Bronchial epithelial cell (primary cell): Measurements from ENCODE around the gene LRP4. TPM values are rescaled to one million over a fixed set of nuclear protein-coding genes. Genes with fewer than 3 reads are reported as not detected.

Source experiments
- DNase-seq: peaks from one replicate; pipeline ENCODE4 v3.0.0-alpha.2; 2010; ENCODE audit warnings: low read depth
- FAIRE-seq: peaks from 2 replicates; lab custom pipeline; 2011; peaks lifted over from hg19 to GRCh38; lab: Jason Lieb, UNC
- H3K27me3 ChIP-seq: 2 replicates; pipeline ENCODE4 v1.5.1; 2011; ENCODE audit warnings: low read length; ENCODE audit not compliant: control insufficient read depth, insufficient read depth
- H3K36me3 ChIP-seq: 2 replicates; pipeline ENCODE4 v1.5.1; 2011; ENCODE audit warnings: low read length; ENCODE audit not compliant: control insufficient read depth, insufficient read depth
- H3K4me3 ChIP-seq: 2 replicates; pipeline ENCODE4 v1.5.1; 2011; ENCODE audit warnings: mild to moderate bottlenecking, low read depth, low read length, control low read depth
- total RNA-seq: library from RNA; depleted of rRNA; stranded (reverse); fragments of >200 nt; gene quantifications from 2 replicates; pipeline ENCODE4 v1.2.1, GENCODE V29; 2014
- TF ChIP-seq, protein P1 (sequence below): IDR thresholded peaks from 2 replicates; pipeline ENCODE4 v1.5.1; 2011; ENCODE audit warnings: mild to moderate bottlenecking, moderate library complexity, low read length, control low read depth, inconsistent platforms; ENCODE audit not compliant: insufficient read depth, severe bottlenecking

LRP4 gene
- total RNA-seq, 1 donor from 2014 or later = 5.0 TPM

DNA sequence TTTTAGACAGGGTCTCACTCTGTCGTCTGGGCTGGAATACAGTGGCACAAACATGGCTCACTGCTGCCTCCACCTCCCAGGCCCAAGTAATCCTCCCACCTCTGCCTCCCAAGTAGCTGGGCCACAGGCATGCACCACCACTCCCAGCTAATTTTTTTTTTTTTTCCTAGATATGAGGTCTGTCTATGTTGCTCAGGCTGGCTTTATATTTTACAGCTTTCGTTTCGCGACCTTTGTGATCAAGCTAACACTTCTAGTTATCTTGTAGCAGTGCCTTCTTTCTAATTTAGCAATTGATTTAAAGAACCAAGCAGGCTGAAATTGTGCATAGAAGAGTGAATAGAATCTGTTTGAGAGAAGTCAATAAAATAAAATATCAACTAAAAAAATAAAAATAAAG is 83.5 kb downstream of the LRP4 start:
- TF ChIP-seq, protein P1, sequence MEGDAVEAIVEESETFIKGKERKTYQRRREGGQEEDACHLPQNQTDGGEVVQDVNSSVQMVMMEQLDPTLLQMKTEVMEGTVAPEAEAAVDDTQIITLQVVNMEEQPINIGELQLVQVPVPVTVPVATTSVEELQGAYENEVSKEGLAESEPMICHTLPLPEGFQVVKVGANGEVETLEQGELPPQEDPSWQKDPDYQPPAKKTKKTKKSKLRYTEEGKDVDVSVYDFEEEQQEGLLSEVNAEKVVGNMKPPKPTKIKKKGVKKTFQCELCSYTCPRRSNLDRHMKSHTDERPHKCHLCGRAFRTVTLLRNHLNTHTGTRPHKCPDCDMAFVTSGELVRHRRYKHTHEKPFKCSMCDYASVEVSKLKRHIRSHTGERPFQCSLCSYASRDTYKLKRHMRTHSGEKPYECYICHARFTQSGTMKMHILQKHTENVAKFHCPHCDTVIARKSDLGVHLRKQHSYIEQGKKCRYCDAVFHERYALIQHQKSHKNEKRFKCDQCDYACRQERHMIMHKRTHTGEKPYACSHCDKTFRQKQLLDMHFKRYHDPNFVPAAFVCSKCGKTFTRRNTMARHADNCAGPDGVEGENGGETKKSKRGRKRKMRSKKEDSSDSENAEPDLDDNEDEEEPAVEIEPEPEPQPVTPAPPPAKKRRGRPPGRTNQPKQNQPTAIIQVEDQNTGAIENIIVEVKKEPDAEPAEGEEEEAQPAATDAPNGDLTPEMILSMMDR = no peak
- no peaks in the 10 kb centered on the region for H3K36me3 ChIP-seq
- no peak for FAIRE-seq
- no peak for DNase-seq
- no peak overlapping the region for H3K4me3 ChIP-seq
- no peaks in the 10 kb centered on the region for H3K27me3 ChIP-seq

- FAIRE-seq (no peak), DNase-seq (no peak)
- no peaks in the 10 kb centered on the region for H3K36me3 ChIP-seq
- TF ChIP-seq, protein P1 = no peak
- H3K4me3 ChIP-seq = no peak overlapping the region
- H3K27me3 ChIP-seq = no peaks in the 10 kb centered on the region
Measured at GRCh38 chr11:46832511-46833214, 85.7 kb downstream of the LRP4 start.

- no peaks in the 10 kb centered on the region for H3K36me3 ChIP-seq
- H3K4me3 ChIP-seq = no peak overlapping the region
- FAIRE-seq (no peak), DNase-seq (no peak)
- no peaks in the 10 kb centered on the region for H3K27me3 ChIP-seq
- TF ChIP-seq, protein P1 = no peak
Measured at GRCh38 chr11:46827995-46828394, 90.4 kb downstream of the LRP4 start.

GRCh38 chr11:46826310-46827044 is 91.9 kb downstream of the LRP4 start:
- Histone ChIP-seq H3K36me3 (no peaks in the 10 kb centered on the region), H3K4me3 (peak overlapping the region; percentile 67), H3K27me3 (no peaks in the 10 kb centered on the region)
- DNase-seq (peak; percentile 71), FAIRE-seq (no peak)
- TF ChIP-seq, protein P1 = peak; percentile 12

DNA sequence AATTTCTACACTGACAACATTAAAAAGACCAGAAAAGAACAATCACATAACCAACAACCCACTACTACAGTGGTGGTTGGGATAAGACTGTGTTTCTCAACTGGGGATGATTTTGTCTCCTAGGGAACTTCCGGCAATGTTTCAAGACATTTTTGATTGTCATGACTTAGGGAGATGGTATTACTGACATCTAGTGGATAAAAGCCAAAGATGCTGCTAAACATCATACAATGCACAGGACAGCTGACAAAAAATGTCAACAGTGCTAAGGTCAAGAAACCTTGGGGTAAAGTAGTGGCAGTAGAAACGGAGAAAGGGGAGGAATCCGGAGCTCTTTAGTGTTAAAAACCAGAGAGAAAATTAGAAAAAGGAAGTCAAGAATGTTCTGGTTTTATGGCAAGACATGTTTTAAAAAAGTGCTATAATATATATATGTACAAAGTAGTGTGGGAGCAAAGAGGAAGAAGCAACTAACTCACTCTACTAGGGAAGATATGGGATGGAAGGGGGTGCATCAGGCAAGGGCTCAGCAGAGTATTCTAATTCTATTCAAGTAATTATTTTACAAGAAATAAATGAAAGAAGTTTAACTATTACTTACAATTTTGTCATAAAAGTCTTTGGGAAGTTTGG is 109.4 kb downstream of the LRP4 start:
- H3K36me3 ChIP-seq = peaks cover 2% of the 10 kb centered on the region
- no peak overlapping the region for H3K4me3 ChIP-seq
- DNase-seq = peak; percentile 56
- no peak for FAIRE-seq
- no peaks in the 10 kb centered on the region for H3K27me3 ChIP-seq
- TF ChIP-seq, protein P1 = peak; percentile 35

Other genes with a start within 250 kb of the LRP4 start
- gene ARHGAP1, start 217.9 kb downstream of the LRP4 start, total RNA-seq = 15.5 and 19.6 TPM in 2 replicates
- 7.6 and 8.2 TPM in 2 replicates for gene ZNF408, start 217.5 kb downstream of the LRP4 start, total RNA-seq
- 0.26 and 0.38 TPM in 2 replicates for gene F2, start 199.3 kb downstream of the LRP4 start, total RNA-seq
- 41.6 and 51.8 TPM in 2 replicates for gene CKAP5, start 72.3 kb downstream of the LRP4 start, total RNA-seq
- 6.6 and 9.1 TPM in 2 replicates for gene CSTPP1, start 18.2 kb upstream of the LRP4 start, total RNA-seq